Measurements from ENCODE around the gene WARS2.

Gene WARS2

DNA sequence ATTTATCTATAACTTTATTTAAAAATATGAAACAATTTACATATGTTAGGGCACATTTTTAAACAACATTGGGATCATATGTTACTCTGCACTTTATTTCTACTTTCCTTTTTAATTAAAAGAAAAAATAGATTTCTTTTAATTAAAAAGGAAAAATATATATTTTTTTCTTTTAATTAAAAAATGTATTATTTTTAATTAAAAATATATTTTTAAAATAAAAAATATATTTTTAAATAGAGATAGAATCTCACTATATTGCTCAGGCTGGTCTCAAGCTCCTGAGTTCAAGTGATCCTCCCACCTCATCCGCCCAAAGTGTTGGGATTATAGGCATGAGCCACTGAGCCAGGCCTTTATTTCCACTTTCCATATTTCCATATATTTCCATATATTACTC lies 36.7 kb downstream of the WARS2 start:
- H3K4me1 ChIP-seq = no peaks in the 10 kb centered on the region
- no peaks in the 10 kb centered on the region for H3K9me3 ChIP-seq (replicated peaks in 1 of 11)
- H3K9ac ChIP-seq = no peak overlapping the region
- no peak overlapping the region for H3K4me2 ChIP-seq
- H3K36me3 ChIP-seq = no peaks in the 10 kb centered on the region
- H3K27ac ChIP-seq = no peak overlapping the region
- no peak for TF ChIP-seq Cebpa-rat (IDR thresholded peaks at IDR 0.05)
- no peaks in the 10 kb centered on the region for H3K27me3 ChIP-seq
- no peak overlapping the region for H3K4me3 ChIP-seq
- H4K20me1 ChIP-seq = no peaks in the 10 kb centered on the region; a peak in 1 of 22 replicates

DNA sequence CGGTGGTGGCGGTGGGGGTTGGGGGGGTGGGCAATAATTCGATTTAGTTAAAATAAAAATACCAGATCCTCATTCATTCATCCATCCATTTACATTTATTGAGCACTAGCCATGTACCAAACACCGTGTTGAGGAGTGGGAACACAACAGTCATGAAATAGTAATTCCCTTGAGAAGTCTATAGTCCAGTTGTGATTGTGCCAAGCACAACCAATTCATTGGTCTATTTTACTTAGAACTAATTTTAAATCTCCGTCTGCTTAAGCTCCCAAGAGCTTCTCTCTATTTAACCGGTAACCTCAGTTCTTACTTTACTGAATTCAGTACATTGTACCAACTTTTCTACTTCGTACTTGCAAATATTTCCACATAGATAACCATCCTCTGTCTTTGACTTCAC lies 38.4 kb downstream of the WARS2 start:
- Histone ChIP-seq H3K9me3 (replicated peaks in 1 of 11) (no peaks in the 10 kb centered on the region), H3K4me1 (no peaks in the 10 kb centered on the region), H4K20me1 (no peaks in the 10 kb centered on the region; a peak in 1 of 22 replicates), H3K4me2 (no peak overlapping the region), H3K9ac (no peak overlapping the region), H3K4me3 (no peak overlapping the region), H3K27me3 (no peaks in the 10 kb centered on the region), H3K27ac (no peak overlapping the region), H3K36me3 (no peaks in the 10 kb centered on the region)
- TF ChIP-seq Cebpa-rat (IDR thresholded peaks at IDR 0.05) = no peak

DNA sequence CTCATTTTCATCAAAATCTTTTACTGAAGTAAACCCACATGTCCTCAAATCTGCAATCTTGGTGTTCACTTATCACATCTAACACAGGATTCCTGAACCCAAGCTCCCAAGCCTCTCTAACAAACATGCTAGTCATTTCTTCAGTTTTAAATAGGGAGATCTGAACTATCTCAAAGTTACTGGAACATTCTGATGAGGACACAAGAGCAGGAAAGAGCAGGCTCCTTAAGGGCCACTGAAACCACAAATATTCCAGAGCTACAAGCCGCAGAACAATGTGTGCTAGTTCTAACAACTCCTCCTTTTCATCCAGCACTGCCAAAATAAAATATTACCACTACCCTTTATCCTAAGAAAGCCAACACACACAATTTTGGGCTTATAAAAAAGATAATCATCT lies 38.9 kb downstream of the WARS2 start:
- Histone ChIP-seq H3K4me2 (no peak overlapping the region), H3K4me1 (no peaks in the 10 kb centered on the region), H3K36me3 (no peaks in the 10 kb centered on the region), H3K9ac (no peak overlapping the region), H3K4me3 (no peak overlapping the region), H4K20me1 (no peaks in the 10 kb centered on the region; a peak in 1 of 22 replicates), H3K27me3 (no peaks in the 10 kb centered on the region), H3K9me3 (replicated peaks in 1 of 11) (no peaks in the 10 kb centered on the region), H3K27ac (no peak overlapping the region)
- TF ChIP-seq Cebpa-rat (IDR thresholded peaks at IDR 0.05) = no peak

DNA sequence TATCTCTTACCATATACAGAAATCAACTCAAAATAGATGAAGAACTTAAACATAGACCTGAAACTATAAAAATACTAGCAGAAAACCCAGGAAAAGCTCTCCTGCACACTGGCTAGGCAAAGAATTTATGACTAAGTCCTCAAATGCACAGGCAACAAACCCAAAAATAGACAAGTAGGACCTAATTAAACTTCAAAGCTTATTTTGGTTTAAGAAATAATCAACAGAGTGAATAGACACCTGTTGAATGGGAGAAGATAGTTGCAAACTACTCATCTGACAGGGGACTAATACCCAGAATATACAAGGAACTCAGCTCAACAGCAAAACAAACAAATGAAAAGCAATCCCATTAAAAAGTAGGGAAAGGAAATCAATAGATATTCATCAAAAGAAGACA lies 40.7 kb downstream of the WARS2 start:
- Histone ChIP-seq H3K4me1 (no peaks in the 10 kb centered on the region), H4K20me1 (no peaks in the 10 kb centered on the region; a peak in 1 of 22 replicates), H3K36me3 (no peaks in the 10 kb centered on the region), H3K27me3 (no peaks in the 10 kb centered on the region), H3K27ac (no peak overlapping the region), H3K4me2 (no peak overlapping the region), H3K9ac (no peak overlapping the region), H3K4me3 (no peak overlapping the region), H3K9me3 (replicated peaks in 1 of 11) (no peaks in the 10 kb centered on the region)
- no peak for TF ChIP-seq Cebpa-rat (IDR thresholded peaks at IDR 0.05)

DNA sequence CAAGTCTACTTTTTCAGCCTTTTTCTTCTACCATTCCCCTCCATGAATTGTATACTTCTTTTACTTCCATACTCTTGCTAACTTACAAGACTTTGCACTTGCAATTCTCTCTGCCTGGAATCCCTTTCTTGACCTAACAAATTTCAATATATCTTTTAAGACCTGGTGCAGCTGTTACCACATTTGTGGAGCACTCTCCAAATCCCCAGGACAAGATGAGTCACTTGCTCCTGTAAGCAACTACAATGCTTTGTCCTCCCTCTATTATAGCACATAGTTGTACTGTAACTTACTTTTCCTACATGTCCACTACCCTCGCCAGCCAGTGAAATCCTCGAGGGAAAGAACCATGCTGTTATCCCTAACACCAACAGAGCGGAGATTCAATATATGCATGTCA lies 43.1 kb downstream of the WARS2 start:
- Histone ChIP-seq H3K4me3 (no peak overlapping the region), H3K27ac (no peak overlapping the region), H3K4me1 (no peaks in the 10 kb centered on the region), H3K9me3 (replicated peaks in 1 of 11) (no peaks in the 10 kb centered on the region), H3K36me3 (no peaks in the 10 kb centered on the region), H3K4me2 (no peak overlapping the region), H4K20me1 (peaks cover 0 to 8% (median 0%) of the 10 kb centered on the region in 11 experiments; a peak in 1 of 22 replicates), H3K27me3 (no peaks in the 10 kb centered on the region), H3K9ac (no peak overlapping the region)
- no peak for TF ChIP-seq Cebpa-rat (IDR thresholded peaks at IDR 0.05)

DNA sequence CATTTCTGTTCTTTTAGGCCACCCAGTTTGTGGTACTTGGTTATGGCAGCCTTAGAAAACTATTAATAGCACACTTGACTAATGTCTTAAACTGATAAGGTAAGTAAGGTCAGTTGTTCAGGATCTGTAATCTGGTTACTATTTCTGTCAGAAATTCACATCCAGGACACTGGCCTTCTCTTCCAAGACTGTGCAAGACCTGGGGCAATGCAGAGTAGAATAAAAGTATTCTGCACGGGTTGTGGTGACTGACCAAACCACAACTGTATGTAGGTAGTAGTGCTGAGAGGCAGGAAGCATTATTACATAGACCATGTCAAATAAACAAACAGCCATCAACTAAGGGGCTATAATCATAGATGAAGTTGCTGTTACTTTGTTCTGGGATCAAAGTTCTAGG lies 46.7 kb downstream of the WARS2 start:
- Histone ChIP-seq H3K27me3 (no peaks in the 10 kb centered on the region), H3K4me1 (no peaks in the 10 kb centered on the region), H3K9ac (no peak overlapping the region), H3K4me3 (no peak overlapping the region), H4K20me1 (peaks cover 0 to 8% (median 0%) of the 10 kb centered on the region in 11 experiments; a peak in 1 of 22 replicates), H3K9me3 (replicated peaks in 1 of 11) (peaks cover 6 to 9% (median 8%) of the 10 kb centered on the region in 11 experiments; a peak in 14 of 22 replicates), H3K4me2 (no peak overlapping the region), H3K27ac (no peak overlapping the region), H3K36me3 (peaks cover 0 to 5% (median 0%) of the 10 kb centered on the region in 11 experiments; a peak in 1 of 22 replicates)
- TF ChIP-seq Cebpa-rat (IDR thresholded peaks at IDR 0.05) = no peak

DNA sequence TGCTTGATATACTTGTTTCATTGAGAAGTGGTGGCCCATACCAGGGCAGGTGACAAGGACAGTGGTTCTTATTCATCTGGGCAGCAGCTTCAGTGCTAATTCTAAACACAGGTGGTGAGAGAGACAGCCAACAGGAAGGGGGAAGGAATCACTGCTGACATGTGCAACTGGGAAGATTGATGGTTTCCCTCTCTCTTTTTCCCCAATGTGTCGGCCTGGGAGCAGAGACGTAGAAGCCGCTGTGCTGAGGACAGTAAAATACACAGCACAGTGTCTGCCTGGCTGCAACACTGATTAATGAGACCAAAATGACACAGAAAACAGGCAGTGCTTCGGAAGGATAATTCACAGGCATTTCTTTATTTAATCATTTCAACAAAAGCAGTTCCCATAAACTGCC lies 48.8 kb downstream of the WARS2 start:
- TF ChIP-seq Cebpa-rat (IDR thresholded peaks at IDR 0.05) = no peak
- H3K36me3 ChIP-seq = peaks cover 0 to 5% (median 0%) of the 10 kb centered on the region in 11 experiments; a peak in 1 of 22 replicates

DNA sequence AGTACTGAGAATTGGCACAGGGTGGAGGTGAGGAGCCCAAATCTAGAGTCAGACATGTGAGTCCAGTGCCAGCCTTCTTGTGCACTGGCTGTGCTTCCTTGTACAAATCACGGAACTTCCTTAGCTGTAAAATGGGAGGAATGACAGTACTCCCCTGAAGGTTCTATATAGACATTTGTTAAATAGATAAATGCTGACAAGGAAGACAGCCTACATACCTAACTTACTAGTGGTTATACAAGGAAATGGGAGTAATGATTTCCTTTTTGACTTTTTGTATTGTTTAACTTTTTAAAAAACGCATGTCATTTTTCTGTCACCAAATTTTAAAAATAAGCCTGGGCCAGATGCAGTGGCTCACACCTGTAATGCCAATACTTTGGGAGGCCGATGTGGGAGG lies 50.2 kb downstream of the WARS2 start:
- Histone ChIP-seq H3K4me1 (no peaks in the 10 kb centered on the region), H3K36me3 (peaks cover 0 to 5% (median 0%) of the 10 kb centered on the region in 11 experiments; a peak in 2 of 22 replicates), H3K4me3 (no peak overlapping the region), H3K27ac (no peak overlapping the region), H3K9ac (no peak overlapping the region), H4K20me1 (peaks cover 0 to 12% (median 0%) of the 10 kb centered on the region in 11 experiments; a peak in 2 of 22 replicates), H3K9me3 (replicated peaks in 1 of 11) (peaks cover 6 to 9% (median 8%) of the 10 kb centered on the region in 11 experiments; a peak in 14 of 22 replicates), H3K27me3 (no peaks in the 10 kb centered on the region), H3K4me2 (no peak overlapping the region)
- TF ChIP-seq Cebpa-rat (IDR thresholded peaks at IDR 0.05) = no peak

More for the DNA sequence above, 48.8 kb downstream of the WARS2 start:
- Histone ChIP-seq H4K20me1 (peaks cover 0 to 12% (median 0%) of the 10 kb centered on the region in 11 experiments; a peak in 2 of 22 replicates), H3K27ac (no peak overlapping the region), H3K4me1 (no peaks in the 10 kb centered on the region), H3K4me2 (no peak overlapping the region), H3K9ac (no peak overlapping the region), H3K9me3 (replicated peaks in 1 of 11) (peaks cover 6 to 9% (median 8%) of the 10 kb centered on the region in 11 experiments; a peak in 14 of 22 replicates), H3K4me3 (no peak overlapping the region), H3K27me3 (no peaks in the 10 kb centered on the region)

DNA sequence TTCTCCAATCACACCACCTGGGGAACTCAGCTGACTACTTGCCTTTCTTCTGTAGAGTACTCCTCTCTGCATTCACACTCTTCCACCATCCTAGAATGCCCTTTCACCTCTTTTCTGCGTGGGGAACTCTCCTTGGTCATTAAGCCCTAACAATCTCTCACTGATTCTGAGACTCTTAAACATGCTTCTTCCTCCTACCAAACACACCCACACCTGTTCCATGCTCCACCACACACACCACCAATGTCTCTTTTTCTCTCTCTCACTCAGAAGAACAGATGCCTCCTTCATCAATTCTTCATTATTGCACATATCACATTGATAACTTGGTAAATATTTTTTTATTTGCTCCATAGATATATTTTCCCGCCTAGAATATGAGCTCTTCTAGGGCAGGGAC lies 53.6 kb downstream of the WARS2 start:
- Histone ChIP-seq H3K4me3 (no peak overlapping the region), H3K36me3 (peaks cover 0 to 5% (median 0%) of the 10 kb centered on the region in 11 experiments; a peak in 2 of 22 replicates), H4K20me1 (peaks cover 0 to 9% (median 0%) of the 10 kb centered on the region in 11 experiments; a peak in 2 of 22 replicates), H3K9me3 (replicated peaks in 1 of 11) (peaks cover 6 to 18% (median 8%) of the 10 kb centered on the region in 11 experiments; a peak in 14 of 22 replicates), H3K4me1 (peaks cover 5 to 15% (median 12%) of the 10 kb centered on the region in 10 experiments; a peak in 18 of 20 replicates), H3K27me3 (no peaks in the 10 kb centered on the region), H3K27ac (no peak overlapping the region), H3K9ac (no peak overlapping the region), H3K4me2 (no peak overlapping the region)
- TF ChIP-seq Cebpa-rat (IDR thresholded peaks at IDR 0.05) = no peak

DNA sequence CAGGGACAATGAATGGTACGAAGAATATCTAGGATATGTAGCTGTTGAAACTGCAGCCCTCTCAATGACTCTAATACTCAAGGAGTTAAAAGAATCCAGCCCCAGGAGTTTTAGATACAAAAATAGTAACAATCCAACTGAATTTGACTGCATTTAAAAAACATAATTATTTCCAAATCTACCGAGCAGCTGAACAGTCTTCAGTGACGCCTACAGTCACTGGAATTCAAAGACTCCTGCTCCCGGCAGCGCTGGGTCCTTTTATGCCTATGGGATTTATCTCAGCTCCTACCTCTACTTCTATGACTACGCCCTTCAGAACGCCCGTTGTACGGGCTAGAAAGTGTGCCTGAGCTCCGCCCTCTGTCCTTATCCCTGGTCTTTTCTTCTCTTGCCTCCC lies 55.7 kb downstream of the WARS2 start:
- peak overlapping the region in 5 of 11 experiments; percentile 17 to 55 (median 44); a peak in 7 of 22 replicates for H3K4me2 ChIP-seq
- H3K4me1 ChIP-seq = peaks cover 9 to 25% (median 18%) of the 10 kb centered on the region in 10 experiments; a peak in 18 of 20 replicates
- no peak overlapping the region for H3K9ac ChIP-seq
- H4K20me1 ChIP-seq = peaks cover 0 to 5% (median 0%) of the 10 kb centered on the region in 11 experiments; a peak in 2 of 22 replicates
- no peak overlapping the region for H3K4me3 ChIP-seq
- H3K27ac ChIP-seq = no peak overlapping the region
- no peaks in the 10 kb centered on the region for H3K27me3 ChIP-seq
- no peak for TF ChIP-seq Cebpa-rat (IDR thresholded peaks at IDR 0.05)
- peaks cover 0 to 9% (median 0%) of the 10 kb centered on the region in 11 experiments; a peak in 3 of 22 replicates for H3K9me3 ChIP-seq (replicated peaks in 1 of 11)
- peaks cover 0 to 3% (median 0%) of the 10 kb centered on the region in 11 experiments; a peak in 1 of 22 replicates for H3K36me3 ChIP-seq

All from BLaER1 treated with 17β-estradiol and CSF1 and Interleukin-3, amounts not matched to agents 10 nM and 100 nM (cell line).